ENCODE measurements around the gene DNAJB12.

DNAJB12 gene

DNA sequence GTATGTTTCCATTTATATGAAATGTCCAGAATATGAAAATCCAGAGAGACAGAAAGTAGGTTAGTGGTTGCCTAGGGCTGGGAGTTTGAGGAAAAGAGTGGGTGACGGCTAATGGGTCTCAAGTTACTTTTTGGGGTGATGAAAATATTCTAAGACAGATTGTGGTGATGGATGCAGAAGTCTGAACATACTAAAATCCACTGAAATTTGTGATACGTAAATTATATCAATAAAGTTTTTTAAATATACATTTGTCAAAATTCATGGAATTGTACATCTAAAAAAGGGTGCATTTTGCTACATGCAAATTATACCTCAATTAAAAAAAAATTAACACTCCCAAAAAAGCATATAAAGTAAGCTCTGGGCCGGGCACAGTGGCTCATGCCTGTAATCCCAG, 71.6 kb downstream of the DNAJB12 start:
- no peak for FAIRE-seq
